Measurements from ENCODE around the gene CKAP5. TPM values are rescaled to one million over a fixed set of nuclear protein-coding genes. Genes with fewer than 3 reads are reported as not detected.
A peak's percentile ranks its signal among the peaks of the same experiment; 100 is the strongest.

The CKAP5 gene
- total RNA-seq, 4 donors from 2014 or later: 29.9 to 59.2 (median 38.9) TPM

- H3K27me3 ChIP-seq: no peaks in the 10 kb centered on the region
- H3K4me1 ChIP-seq: peaks cover 73% of the 10 kb centered on the region
- H3K9me3 ChIP-seq: no peaks in the 10 kb centered on the region
- WGBS: 75% methylated on average over 3 of the region's 3 CpGs
- H3K27ac ChIP-seq: peak overlapping the region; percentile 1
- no peak overlapping the region for H3K4me3 ChIP-seq
- no peak for DNase-seq (ENCODE audit: low spot score in 2 of 2)
- H3K36me3 ChIP-seq: peaks cover 39% of the 10 kb centered on the region
- TF ChIP-seq CTCF (IDR thresholded peaks at IDR 0.05) (no peak), EP300 (IDR thresholded peaks at IDR 0.05) (no peak), POLR2A (IDR thresholded peaks at IDR 0.05) (no peak), POLR2AphosphoS5 (IDR thresholded peaks at IDR 0.05) (no peak)
Measured at GRCh38 chr11:46697303-46697702, 148.8 kb downstream of the CKAP5 start.

- 50% methylated on average over 11 of the region's 11 CpGs for WGBS
- Histone ChIP-seq H3K27me3 (no peaks in the 10 kb centered on the region), H3K36me3 (peaks cover 47% of the 10 kb centered on the region), H3K9me3 (no peaks in the 10 kb centered on the region), H3K4me3 (no peak overlapping the region), H3K4me1 (peaks cover 63% of the 10 kb centered on the region), H3K27ac (peak overlapping the region; percentile 70)
- TF ChIP-seq CTCF (IDR thresholded peaks at IDR 0.05): no peak
- TF ChIP-seq POLR2AphosphoS5 (IDR thresholded peaks at IDR 0.05): no peak
- TF ChIP-seq EP300 (IDR thresholded peaks at IDR 0.05): no peak
- TF ChIP-seq POLR2A (IDR thresholded peaks at IDR 0.05): no peak
- no peak for DNase-seq (ENCODE audit: low spot score in 2 of 2)
Measured at GRCh38 chr11:46696212-46696558, 149.9 kb downstream of the CKAP5 start.

GRCh38 chr11:46695345-46696211 lies 150.5 kb downstream of the CKAP5 start:
- Histone ChIP-seq H3K4me3 (no peak overlapping the region), H3K9me3 (no peaks in the 10 kb centered on the region), H3K36me3 (peaks cover 51% of the 10 kb centered on the region), H3K4me1 (peaks cover 62% of the 10 kb centered on the region), H3K27ac (peak overlapping the region; percentile 70), H3K27me3 (no peaks in the 10 kb centered on the region)
- no peak for DNase-seq (ENCODE audit: low spot score in 2 of 2)
- TF ChIP-seq CTCF (IDR thresholded peaks at IDR 0.05) (no peak), POLR2A (IDR thresholded peaks at IDR 0.05) (no peak), EP300 (IDR thresholded peaks at IDR 0.05) (no peak), POLR2AphosphoS5 (IDR thresholded peaks at IDR 0.05) (no peak)
- 61% methylated on average over 6 of the region's 12 CpGs for WGBS

DNA sequence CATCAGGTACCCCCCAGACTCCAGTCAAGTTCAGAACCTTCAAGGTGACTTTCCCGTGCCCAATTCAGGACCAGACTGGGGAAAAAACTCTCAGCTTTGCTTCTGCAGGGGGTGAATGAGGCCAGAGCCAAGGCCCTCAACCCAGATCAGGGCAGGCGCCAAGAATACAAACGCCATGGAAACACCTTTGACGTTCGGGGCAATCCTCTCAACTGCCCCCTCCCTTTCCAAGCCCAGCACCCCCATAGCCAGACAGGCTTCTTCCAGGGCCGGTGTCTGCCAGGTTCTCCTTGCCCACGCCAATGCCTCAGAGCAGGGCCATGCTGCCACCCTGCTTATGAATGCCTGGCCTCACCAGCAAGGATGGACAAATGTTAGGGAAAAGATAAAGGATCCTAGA lies 151.5 kb downstream of the CKAP5 start:
- no peaks in the 10 kb centered on the region for H3K27me3 ChIP-seq
- peaks cover 58% of the 10 kb centered on the region for H3K4me1 ChIP-seq
- DNase-seq (ENCODE audit: low spot score in 2 of 2): no peak
- H3K9me3 ChIP-seq: no peaks in the 10 kb centered on the region
- 90% methylated on average over 7 of the region's 7 CpGs for WGBS
- TF ChIP-seq CTCF (IDR thresholded peaks at IDR 0.05) (no peak), POLR2AphosphoS5 (IDR thresholded peaks at IDR 0.05) (no peak), EP300 (IDR thresholded peaks at IDR 0.05) (no peak), POLR2A (IDR thresholded peaks at IDR 0.05) (no peak)
- peaks cover 59% of the 10 kb centered on the region for H3K36me3 ChIP-seq
- H3K27ac ChIP-seq: peak overlapping the region; percentile 70
- H3K4me3 ChIP-seq: no peak overlapping the region

- Histone ChIP-seq H3K36me3 (peaks cover 59% of the 10 kb centered on the region), H3K4me1 (peaks cover 52% of the 10 kb centered on the region), H3K27ac (peak overlapping the region; percentile 70), H3K9me3 (no peaks in the 10 kb centered on the region), H3K4me3 (no peak overlapping the region), H3K27me3 (no peaks in the 10 kb centered on the region)
- TF ChIP-seq POLR2A (IDR thresholded peaks at IDR 0.05): peak in 1 of 2 donors; percentile 9
- TF ChIP-seq POLR2AphosphoS5 (IDR thresholded peaks at IDR 0.05): no peak
- WGBS: 64% methylated on average over 6 of the region's 6 CpGs
- no peak for DNase-seq (ENCODE audit: low spot score in 2 of 2)
Measured at GRCh38 chr11:46694072-46694471, 152.0 kb downstream of the CKAP5 start.

Measured in suprapubic skin (tissue), 4 donors.